ENCODE measurements around the gene GPR12.
"Not testable (repeated sequence)": the region's sequence is repeated elsewhere in the genome, so short reads cannot be mapped to it uniquely, and the experiment has no call there.

GPR12 gene

GRCh38 chr13:26759249-26759906 lies 1.2 kb downstream of the GPR12 start:
- H3K9me3 Mint-ChIP-seq = no peaks in the 10 kb centered on the region
- H3K36me3 Mint-ChIP-seq (ENCODE audit: low read depth) = no peaks in the 10 kb centered on the region
- peaks cover 17% of the 10 kb centered on the region for H3K4me1 Mint-ChIP-seq (ENCODE audit: low read depth)

GRCh38 chr13:26758496-26759157 lies 2.0 kb downstream of the GPR12 start:
- no peaks in the 10 kb centered on the region for H3K9me3 Mint-ChIP-seq
- peaks cover 59% of the 10 kb centered on the region for H3K27me3 Mint-ChIP-seq
- H3K4me1 Mint-ChIP-seq (ENCODE audit: low read depth) = peaks cover 17% of the 10 kb centered on the region
- no peaks in the 10 kb centered on the region for H3K36me3 Mint-ChIP-seq (ENCODE audit: low read depth)
- no peak overlapping the region for H3K27ac Mint-ChIP-seq
- H3K4me3 Mint-ChIP-seq = no peak overlapping the region

More at GRCh38 chr13:26759249-26759906, 1.2 kb downstream of the GPR12 start:
- Mint-ChIP-seq H3K27ac (no peak overlapping the region), H3K27me3 (peaks cover 67% of the 10 kb centered on the region), H3K4me3 (peak overlapping the region; percentile 66)

- H3K4me1 Mint-ChIP-seq (ENCODE audit: low read depth) = peaks cover 17% of the 10 kb centered on the region
- no peak overlapping the region for H3K4me3 Mint-ChIP-seq
- peaks cover 47% of the 10 kb centered on the region for H3K27me3 Mint-ChIP-seq
- H3K36me3 Mint-ChIP-seq (ENCODE audit: low read depth) = no peaks in the 10 kb centered on the region
- H3K9me3 Mint-ChIP-seq = no peaks in the 10 kb centered on the region
- H3K27ac Mint-ChIP-seq = no peak overlapping the region
Observed at GRCh38 chr13:26756961-26757360, 3.6 kb downstream of the GPR12 start.

- no peaks in the 10 kb centered on the region for H3K9me3 Mint-ChIP-seq
- no peaks in the 10 kb centered on the region for H3K4me1 Mint-ChIP-seq (ENCODE audit: low read depth)
- H3K4me3 Mint-ChIP-seq = no peak overlapping the region
- no peak overlapping the region for H3K27ac Mint-ChIP-seq
- H3K36me3 Mint-ChIP-seq (ENCODE audit: low read depth) = no peaks in the 10 kb centered on the region
- peaks cover 18% of the 10 kb centered on the region for H3K27me3 Mint-ChIP-seq
Observed at GRCh38 chr13:26752671-26753070, 7.9 kb downstream of the GPR12 start.

- Mint-ChIP-seq H3K4me1 (ENCODE audit: low read depth) (no peaks in the 10 kb centered on the region), H3K4me3 (no peak overlapping the region), H3K9me3 (no peaks in the 10 kb centered on the region), H3K27ac (no peak overlapping the region), H3K36me3 (ENCODE audit: low read depth) (no peaks in the 10 kb centered on the region), H3K27me3 (peaks cover 25% of the 10 kb centered on the region)
Observed at GRCh38 chr13:26749905-26750304, 10.7 kb downstream of the GPR12 start.

GRCh38 chr13:26749285-26749684 lies 11.3 kb downstream of the GPR12 start:
- H3K36me3 Mint-ChIP-seq (ENCODE audit: low read depth) = no peaks in the 10 kb centered on the region
- H3K27me3 Mint-ChIP-seq = peaks cover 28% of the 10 kb centered on the region
- no peaks in the 10 kb centered on the region for H3K4me1 Mint-ChIP-seq (ENCODE audit: low read depth)
- no peak overlapping the region for H3K4me3 Mint-ChIP-seq
- no peak overlapping the region for H3K27ac Mint-ChIP-seq
- no peaks in the 10 kb centered on the region for H3K9me3 Mint-ChIP-seq

- H3K27me3 Mint-ChIP-seq = peaks cover 36% of the 10 kb centered on the region
- no peak overlapping the region for H3K4me3 Mint-ChIP-seq
- H3K27ac Mint-ChIP-seq = no peak overlapping the region
- H3K9me3 Mint-ChIP-seq = no peaks in the 10 kb centered on the region
- no peaks in the 10 kb centered on the region for H3K36me3 Mint-ChIP-seq (ENCODE audit: low read depth)
- H3K4me1 Mint-ChIP-seq (ENCODE audit: low read depth) = no peaks in the 10 kb centered on the region
Observed at GRCh38 chr13:26747706-26748105, 12.9 kb downstream of the GPR12 start.

GRCh38 chr13:26743971-26744370 lies 16.6 kb downstream of the GPR12 start:
- peaks cover 29% of the 10 kb centered on the region for H3K27me3 Mint-ChIP-seq
- no peaks in the 10 kb centered on the region for H3K36me3 Mint-ChIP-seq (ENCODE audit: low read depth)
- no peaks in the 10 kb centered on the region for H3K4me1 Mint-ChIP-seq (ENCODE audit: low read depth)
- no peak overlapping the region for H3K27ac Mint-ChIP-seq
- peaks cover 7% of the 10 kb centered on the region for H3K9me3 Mint-ChIP-seq
- H3K4me3 Mint-ChIP-seq = no peak overlapping the region

- Mint-ChIP-seq H3K9me3 (peaks cover 13% of the 10 kb centered on the region), H3K27me3 (peaks cover 29% of the 10 kb centered on the region), H3K36me3 (ENCODE audit: low read depth) (no peaks in the 10 kb centered on the region), H3K27ac (no peak overlapping the region), H3K4me1 (ENCODE audit: low read depth) (no peaks in the 10 kb centered on the region), H3K4me3 (no peak overlapping the region)
Observed at GRCh38 chr13:26742691-26743358, 17.8 kb downstream of the GPR12 start.

- H3K27me3 Mint-ChIP-seq = peaks cover 2% of the 10 kb centered on the region
- no peak overlapping the region for H3K4me3 Mint-ChIP-seq
- H3K27ac Mint-ChIP-seq = no peak overlapping the region
- no peaks in the 10 kb centered on the region for H3K36me3 Mint-ChIP-seq (ENCODE audit: low read depth)
- H3K9me3 Mint-ChIP-seq = peaks cover 16% of the 10 kb centered on the region
- H3K4me1 Mint-ChIP-seq (ENCODE audit: low read depth) = no peaks in the 10 kb centered on the region
Observed at GRCh38 chr13:26735677-26736076, 24.9 kb downstream of the GPR12 start.

GRCh38 chr13:26727633-26728032 lies 33.0 kb downstream of the GPR12 start:
- Mint-ChIP-seq H3K27me3 (no peaks in the 10 kb centered on the region), H3K36me3 (ENCODE audit: low read depth) (no peaks in the 10 kb centered on the region), H3K9me3 (no peaks in the 10 kb centered on the region), H3K4me1 (ENCODE audit: low read depth) (no peaks in the 10 kb centered on the region), H3K4me3 (no peak overlapping the region), H3K27ac (no peak overlapping the region)

GRCh38 chr13:26727122-26727521 lies 33.5 kb downstream of the GPR12 start:
- no peak overlapping the region for H3K4me3 Mint-ChIP-seq
- H3K27me3 Mint-ChIP-seq = no peaks in the 10 kb centered on the region
- no peak overlapping the region for H3K27ac Mint-ChIP-seq
- peaks cover 3% of the 10 kb centered on the region for H3K4me1 Mint-ChIP-seq (ENCODE audit: low read depth)
- no peaks in the 10 kb centered on the region for H3K36me3 Mint-ChIP-seq (ENCODE audit: low read depth)
- no peaks in the 10 kb centered on the region for H3K9me3 Mint-ChIP-seq

- Mint-ChIP-seq H3K4me1 (ENCODE audit: low read depth) (peaks cover 5% of the 10 kb centered on the region), H3K27me3 (no peaks in the 10 kb centered on the region), H3K4me3 (no peak overlapping the region), H3K9me3 (no peaks in the 10 kb centered on the region), H3K27ac (no peak overlapping the region), H3K36me3 (ENCODE audit: low read depth) (no peaks in the 10 kb centered on the region)
Observed at GRCh38 chr13:26726684-26727083, 33.9 kb downstream of the GPR12 start.

GRCh38 chr13:26723620-26724019 lies 37.0 kb downstream of the GPR12 start:
- H3K4me3 Mint-ChIP-seq; H3K36me3 Mint-ChIP-seq (ENCODE audit: low read depth); H3K27ac Mint-ChIP-seq; H3K9me3 Mint-ChIP-seq; H3K27me3 Mint-ChIP-seq: not testable (repeated sequence)
- H3K4me1 Mint-ChIP-seq (ENCODE audit: low read depth) = peaks cover 18% of the 10 kb centered on the region

GRCh38 chr13:26722321-26722720 lies 38.3 kb downstream of the GPR12 start:
- no peaks in the 10 kb centered on the region for H3K27me3 Mint-ChIP-seq
- H3K27ac Mint-ChIP-seq = peak overlapping the region; percentile 18
- H3K9me3 Mint-ChIP-seq = no peaks in the 10 kb centered on the region
- H3K36me3 Mint-ChIP-seq (ENCODE audit: low read depth) = no peaks in the 10 kb centered on the region
- H3K4me3 Mint-ChIP-seq = no peak overlapping the region
- peaks cover 18% of the 10 kb centered on the region for H3K4me1 Mint-ChIP-seq (ENCODE audit: low read depth)
